Measurements from ENCODE around the gene DNAJC27. TPM values are rescaled to one million over a fixed set of nuclear protein-coding genes. Genes with fewer than 3 reads are reported as not detected.

Gene DNAJC27
- total RNA-seq, 3 donors from 2014 or later (not counting 1 experiment from before 2014, with no cell fraction given) = 14.1 to 19.7 (median 16.6) TPM

GRCh38 chr2:24894750-24895149 is 77.0 kb downstream of the DNAJC27 start:
- DNase-seq (no peak), ATAC-seq (no peak)
- H3K27me3 ChIP-seq (ENCODE audit: control insufficient read depth, insufficient read depth, low read length) = no peaks in the 10 kb centered on the region
- intact Hi-C loops (cut with micrococcal nuclease) = no loop called here
- no peak overlapping the region for H3K4me3 ChIP-seq (ENCODE audit: low read length)
- peaks cover 7 to 11% of the 10 kb centered on the region in 2 donors for H3K9me3 Mint-ChIP-seq
- no peak overlapping the region for H3K27ac Mint-ChIP-seq
- H3K4me3 Mint-ChIP-seq = no peak overlapping the region
- H3K36me3 ChIP-seq (ENCODE audit: control insufficient read depth, insufficient read depth, low read length) = no peaks in the 10 kb centered on the region
- WGBS (ENCODE audit: insufficient coverage) = 100% methylated on average over 1 of the region's 3 CpGs
- H3K36me3 Mint-ChIP-seq = peaks cover 20% of the 10 kb centered on the region
- TF ChIP-seq, protein P1, sequence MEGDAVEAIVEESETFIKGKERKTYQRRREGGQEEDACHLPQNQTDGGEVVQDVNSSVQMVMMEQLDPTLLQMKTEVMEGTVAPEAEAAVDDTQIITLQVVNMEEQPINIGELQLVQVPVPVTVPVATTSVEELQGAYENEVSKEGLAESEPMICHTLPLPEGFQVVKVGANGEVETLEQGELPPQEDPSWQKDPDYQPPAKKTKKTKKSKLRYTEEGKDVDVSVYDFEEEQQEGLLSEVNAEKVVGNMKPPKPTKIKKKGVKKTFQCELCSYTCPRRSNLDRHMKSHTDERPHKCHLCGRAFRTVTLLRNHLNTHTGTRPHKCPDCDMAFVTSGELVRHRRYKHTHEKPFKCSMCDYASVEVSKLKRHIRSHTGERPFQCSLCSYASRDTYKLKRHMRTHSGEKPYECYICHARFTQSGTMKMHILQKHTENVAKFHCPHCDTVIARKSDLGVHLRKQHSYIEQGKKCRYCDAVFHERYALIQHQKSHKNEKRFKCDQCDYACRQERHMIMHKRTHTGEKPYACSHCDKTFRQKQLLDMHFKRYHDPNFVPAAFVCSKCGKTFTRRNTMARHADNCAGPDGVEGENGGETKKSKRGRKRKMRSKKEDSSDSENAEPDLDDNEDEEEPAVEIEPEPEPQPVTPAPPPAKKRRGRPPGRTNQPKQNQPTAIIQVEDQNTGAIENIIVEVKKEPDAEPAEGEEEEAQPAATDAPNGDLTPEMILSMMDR (IDR thresholded peaks at IDR 0.05) = no peak
- no peaks in the 10 kb centered on the region for H3K4me1 ChIP-seq (ENCODE audit: control insufficient read depth, insufficient read depth, low read length)
- no peaks in the 10 kb centered on the region for H3K27me3 Mint-ChIP-seq (ENCODE audit: low read depth in 2 of 2)
- H3K9me3 ChIP-seq (ENCODE audit: control insufficient read depth, insufficient read depth, low read length) = peaks cover 14% of the 10 kb centered on the region
- H3K27ac ChIP-seq (ENCODE audit: low read length) = no peak overlapping the region
- H3K4me1 Mint-ChIP-seq = no peaks in the 10 kb centered on the region

DNA sequence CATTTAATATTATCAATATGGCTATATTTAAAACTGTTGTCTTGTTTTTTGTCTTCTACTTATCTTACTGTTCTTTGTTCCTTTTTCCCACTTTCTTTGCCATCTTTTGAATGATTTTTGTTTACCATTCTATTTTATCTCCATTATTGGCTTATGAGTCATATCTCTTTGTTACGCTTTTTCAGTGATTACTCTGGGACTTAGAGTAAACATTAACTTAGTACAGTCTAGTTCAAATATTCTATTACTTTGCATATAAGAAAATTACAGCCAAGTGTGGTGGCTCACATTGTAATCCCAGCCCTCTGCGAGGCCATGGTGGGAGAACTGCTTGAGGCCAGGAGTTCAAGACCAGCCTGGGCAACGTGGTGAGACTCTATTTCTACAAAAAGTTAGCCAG is 77.8 kb downstream of the DNAJC27 start:
- Mint-ChIP-seq H3K4me1 (no peaks in the 10 kb centered on the region), H3K27me3 (ENCODE audit: low read depth in 2 of 2) (no peaks in the 10 kb centered on the region), H3K27ac (no peak overlapping the region), H3K4me3 (no peak overlapping the region), H3K9me3 (peaks cover 7 to 11% of the 10 kb centered on the region in 2 donors), H3K36me3 (peaks cover 20% of the 10 kb centered on the region)
- Histone ChIP-seq H3K36me3 (ENCODE audit: control insufficient read depth, insufficient read depth, low read length) (no peaks in the 10 kb centered on the region), H3K4me1 (ENCODE audit: control insufficient read depth, insufficient read depth, low read length) (no peaks in the 10 kb centered on the region), H3K27me3 (ENCODE audit: control insufficient read depth, insufficient read depth, low read length) (no peaks in the 10 kb centered on the region), H3K9me3 (ENCODE audit: control insufficient read depth, insufficient read depth, low read length) (peaks cover 14% of the 10 kb centered on the region), H3K4me3 (ENCODE audit: low read length) (no peak overlapping the region), H3K27ac (ENCODE audit: low read length) (no peak overlapping the region)
- no peak for DNase-seq
- no peak for ATAC-seq
- TF ChIP-seq, protein P1 (IDR thresholded peaks at IDR 0.05) = no peak
- intact Hi-C loops (cut with micrococcal nuclease) = no loop called here
- 96% methylated on average over 3 of the region's 3 CpGs for WGBS (ENCODE audit: insufficient coverage)

Other genes starting within 250 kb of the DNAJC27 start
- gene PTRHD1, start 178.6 kb downstream of the DNAJC27 start, total RNA-seq = 10 to 100 TPM; 12.7 to 22.9 (median 15.9) TPM
- 10 to 100 TPM in 2 of 3 donors, 1 to 10 TPM in 1; 8.1 to 15.1 (median 11.2) TPM for gene CENPO, start 178.5 kb downstream of the DNAJC27 start, total RNA-seq
- 1 to 10 TPM; 5.4 to 9.2 (median 7.6) TPM for gene ADCY3, start 51.7 kb downstream of the DNAJC27 start, total RNA-seq
- gene EFR3B, start 70.1 kb upstream of the DNAJC27 start, total RNA-seq = under 1 TPM in 1 of 3 donors, not detected in 2; 0.05 TPM
- gene POMC, start 196.6 kb upstream of the DNAJC27 start, total RNA-seq = 1 to 10 TPM; 4.9 to 6.6 (median 6.0) TPM

Data from natural killer cell (primary cell).